Cardiac fibroblast (primary cell): ENCODE measurements around the gene ZNF783.
A peak's percentile ranks its signal among the peaks of the same experiment; 100 is the strongest.

Experiments
- DNase-seq, 2 donors: peaks; one replicate each; pipeline versions ENCODE4 v3.0.0 to v3.0.0-alpha.2; 2010; ENCODE audit warnings: low read depth in 2 of 2
- H3K4me3 ChIP-seq, 2 donors: replicated peaks in 1 of 2; 1 replicate in 1 of 2; 2 replicates in 1 of 2; pipeline ENCODE4 v1.5.1; 2011; ENCODE audit warnings: low read depth in 2 of 2, low read length in 2 of 2, mild to moderate bottlenecking in 2 of 2, moderate library complexity in 1 of 2
- TF ChIP-seq, protein P1 (sequence below): IDR thresholded peaks from one replicate; pipeline ENCODE4 v1.5.1; 2011; ENCODE audit warnings: low read depth, mild to moderate bottlenecking, low read length, inconsistent platforms

The ZNF783 gene

DNA sequence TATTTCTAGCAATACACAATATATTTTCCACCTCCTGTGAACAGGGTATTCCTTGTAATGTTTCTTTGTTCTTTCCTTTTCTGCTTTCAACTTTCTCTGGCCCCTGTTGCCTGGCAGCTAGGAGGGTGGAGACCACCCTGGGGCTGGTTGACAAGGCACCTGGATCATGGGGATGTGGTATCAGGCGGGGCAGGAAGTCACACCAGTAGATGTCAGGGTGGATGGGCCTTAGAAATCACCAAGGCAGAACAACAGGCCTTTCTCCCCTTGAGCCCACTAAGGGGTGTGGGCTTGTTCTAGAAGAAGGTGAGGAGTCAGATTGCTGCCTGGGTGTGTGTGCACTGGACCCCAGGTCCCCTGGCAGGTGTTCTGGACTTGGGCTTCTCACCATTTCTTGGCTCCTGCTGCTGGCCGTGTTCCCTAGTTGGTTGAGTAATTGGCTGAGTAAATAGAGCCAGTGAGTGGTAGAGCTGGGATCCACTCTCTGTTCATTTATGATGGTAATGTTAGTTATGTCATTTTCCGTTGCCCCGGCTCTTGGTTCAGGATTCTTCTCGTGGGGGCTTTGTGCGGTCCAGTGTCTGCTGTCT, 24.9 kb downstream of the ZNF783 start:
- TF ChIP-seq, protein P1, sequence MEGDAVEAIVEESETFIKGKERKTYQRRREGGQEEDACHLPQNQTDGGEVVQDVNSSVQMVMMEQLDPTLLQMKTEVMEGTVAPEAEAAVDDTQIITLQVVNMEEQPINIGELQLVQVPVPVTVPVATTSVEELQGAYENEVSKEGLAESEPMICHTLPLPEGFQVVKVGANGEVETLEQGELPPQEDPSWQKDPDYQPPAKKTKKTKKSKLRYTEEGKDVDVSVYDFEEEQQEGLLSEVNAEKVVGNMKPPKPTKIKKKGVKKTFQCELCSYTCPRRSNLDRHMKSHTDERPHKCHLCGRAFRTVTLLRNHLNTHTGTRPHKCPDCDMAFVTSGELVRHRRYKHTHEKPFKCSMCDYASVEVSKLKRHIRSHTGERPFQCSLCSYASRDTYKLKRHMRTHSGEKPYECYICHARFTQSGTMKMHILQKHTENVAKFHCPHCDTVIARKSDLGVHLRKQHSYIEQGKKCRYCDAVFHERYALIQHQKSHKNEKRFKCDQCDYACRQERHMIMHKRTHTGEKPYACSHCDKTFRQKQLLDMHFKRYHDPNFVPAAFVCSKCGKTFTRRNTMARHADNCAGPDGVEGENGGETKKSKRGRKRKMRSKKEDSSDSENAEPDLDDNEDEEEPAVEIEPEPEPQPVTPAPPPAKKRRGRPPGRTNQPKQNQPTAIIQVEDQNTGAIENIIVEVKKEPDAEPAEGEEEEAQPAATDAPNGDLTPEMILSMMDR: no peak

DNA sequence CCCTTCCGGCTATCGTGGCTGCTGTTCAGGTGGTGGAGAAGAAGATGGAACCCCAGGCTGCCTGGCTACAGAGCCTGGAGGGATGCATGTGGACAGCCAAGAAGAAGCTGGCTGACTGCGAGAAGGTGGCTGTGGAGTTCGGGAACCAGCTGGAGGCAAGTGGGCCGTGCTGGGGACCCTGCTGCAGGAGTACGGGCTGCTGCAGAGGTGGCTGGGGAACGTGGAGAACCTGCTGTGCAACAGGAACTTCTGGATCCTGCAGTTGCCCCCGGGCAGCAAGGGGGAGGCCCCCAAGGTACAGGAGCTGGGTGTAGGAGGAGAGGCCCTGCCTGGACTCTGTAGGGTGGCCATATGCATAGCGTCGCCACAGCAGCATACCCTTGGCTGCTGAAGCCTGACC, 25.6 kb downstream of the ZNF783 start:
- no peak for DNase-seq
- no peak overlapping the region for H3K4me3 ChIP-seq
- TF ChIP-seq, protein P1: no peak

More for the DNA sequence above, 24.9 kb downstream of the ZNF783 start:
- no peak overlapping the region for H3K4me3 ChIP-seq
- peak in 1 of 2 donors; percentile 18 for DNase-seq

DNA sequence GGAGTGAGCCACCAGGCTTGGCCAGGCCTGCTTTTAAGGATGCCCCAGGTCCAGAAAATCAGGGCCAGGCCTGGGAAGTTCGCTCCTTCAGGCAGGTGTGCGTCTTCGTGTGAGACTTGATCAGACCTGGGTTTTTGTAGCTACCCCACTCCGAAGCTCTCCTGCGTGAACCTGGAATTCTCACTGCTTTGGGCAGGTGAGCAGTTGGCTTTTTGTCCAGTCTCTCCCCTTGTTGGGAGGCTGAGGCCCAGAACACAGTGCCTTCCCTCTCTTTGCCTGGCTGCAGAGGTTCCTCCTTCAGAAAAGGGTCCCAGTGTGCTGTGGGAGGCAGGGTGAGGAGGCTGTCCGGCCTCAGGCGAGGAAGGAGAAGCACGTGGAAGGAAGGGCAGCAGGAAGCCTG, 27.3 kb downstream of the ZNF783 start:
- no peak overlapping the region for H3K4me3 ChIP-seq
- TF ChIP-seq, protein P1: no peak
- no peak for DNase-seq

DNA sequence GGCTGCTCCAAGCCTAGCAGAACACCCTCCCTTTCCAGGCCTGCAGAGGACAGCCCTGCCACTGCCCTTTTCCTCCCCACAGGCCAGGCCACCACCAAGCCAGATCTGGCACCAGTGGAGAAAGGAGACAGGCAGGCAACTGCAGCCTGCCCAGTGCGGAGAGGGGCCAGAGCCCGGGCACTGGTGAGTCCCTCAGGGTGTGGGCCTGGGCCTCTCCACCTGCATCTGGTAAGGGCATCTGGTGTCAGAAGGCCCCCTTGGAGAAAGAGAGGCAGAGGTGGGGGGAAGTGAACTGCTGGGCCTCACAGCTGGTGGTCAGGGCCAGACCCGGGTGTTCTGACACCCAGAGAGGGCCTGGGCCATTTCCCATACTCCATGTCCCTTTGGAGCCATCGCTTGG, 27.9 kb downstream of the ZNF783 start:
- no peak for DNase-seq
- TF ChIP-seq, protein P1: no peak
- no peak overlapping the region for H3K4me3 ChIP-seq

DNA sequence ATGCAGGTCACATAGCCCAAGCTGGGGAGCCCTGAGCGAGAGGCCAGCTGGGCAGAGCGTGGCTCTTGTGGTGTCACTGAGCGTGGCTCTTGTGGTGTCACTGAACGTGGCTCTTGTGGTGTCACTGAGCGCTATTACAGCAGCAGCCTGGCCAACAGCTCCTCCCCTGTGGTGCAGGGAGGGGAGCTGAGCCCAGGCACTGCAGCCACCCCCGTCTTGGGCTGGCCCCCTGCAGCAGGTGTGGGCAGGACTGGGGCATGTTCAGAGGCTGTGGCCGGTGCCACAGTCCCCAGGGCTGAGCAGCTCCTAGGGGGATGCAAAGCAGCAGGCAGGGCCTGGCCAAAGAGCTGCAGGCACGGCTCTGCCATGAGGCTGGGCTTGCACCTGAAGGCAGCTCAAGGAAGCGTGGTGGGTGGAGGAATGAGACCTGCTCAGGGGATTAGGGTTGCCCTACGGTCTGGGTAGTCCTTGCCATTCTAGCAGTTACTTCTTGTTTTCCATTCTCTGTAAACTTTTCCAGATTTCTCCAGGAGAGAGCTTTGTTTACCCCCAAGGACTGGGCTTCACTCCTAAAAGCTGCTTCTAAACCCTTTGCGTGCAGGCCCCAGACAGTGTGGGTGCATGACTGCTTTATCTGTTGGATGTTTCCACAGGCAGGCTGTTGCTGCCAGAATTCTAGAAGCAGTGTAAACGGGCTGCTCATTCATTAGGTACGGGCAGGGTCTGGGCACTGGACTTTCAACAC, 29.2 kb downstream of the ZNF783 start:
- TF ChIP-seq, protein P1: no peak
- DNase-seq: no peak
- no peak overlapping the region for H3K4me3 ChIP-seq

DNA sequence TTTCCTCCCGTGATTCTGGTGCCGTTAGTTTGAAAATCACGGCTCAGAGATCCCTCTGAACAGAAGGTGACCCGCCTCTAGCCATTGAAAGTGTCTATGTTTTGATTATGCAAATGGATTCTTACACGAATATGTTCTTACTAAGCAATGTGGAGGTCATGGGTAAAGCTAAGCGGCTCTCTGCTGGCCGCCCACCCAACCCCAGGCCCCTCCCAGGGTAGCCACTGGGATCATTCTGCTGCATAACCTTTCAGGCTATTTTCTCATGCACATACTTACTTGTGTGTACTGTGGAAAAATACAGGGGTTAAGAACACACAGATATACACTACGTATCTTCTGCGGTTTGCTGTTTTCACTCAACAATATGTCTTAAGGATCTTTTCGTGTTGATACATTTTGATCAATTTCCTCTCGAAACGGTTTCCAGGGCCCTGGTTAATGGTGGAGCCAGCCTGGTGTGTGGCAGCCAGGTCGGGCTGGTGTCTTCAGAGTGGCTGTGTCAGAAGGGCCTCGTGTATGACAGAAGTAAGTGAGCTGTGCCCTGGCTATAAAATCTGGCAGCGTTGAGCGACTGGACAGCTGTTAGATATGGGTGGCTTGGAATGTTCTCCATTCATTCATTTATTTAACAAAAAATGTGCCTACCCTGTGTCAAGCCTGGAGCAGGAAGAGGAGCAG, 29.9 kb downstream of the ZNF783 start:
- no peak for DNase-seq
- H3K4me3 ChIP-seq: no peak overlapping the region
- TF ChIP-seq, protein P1: no peak
